ENCODE measurements around the gene SSC4D.
"Not testable (repeated sequence)": the region's sequence is repeated elsewhere in the genome, so short reads cannot be mapped to it uniquely, and the experiment has no call there.

The SSC4D gene

DNA sequence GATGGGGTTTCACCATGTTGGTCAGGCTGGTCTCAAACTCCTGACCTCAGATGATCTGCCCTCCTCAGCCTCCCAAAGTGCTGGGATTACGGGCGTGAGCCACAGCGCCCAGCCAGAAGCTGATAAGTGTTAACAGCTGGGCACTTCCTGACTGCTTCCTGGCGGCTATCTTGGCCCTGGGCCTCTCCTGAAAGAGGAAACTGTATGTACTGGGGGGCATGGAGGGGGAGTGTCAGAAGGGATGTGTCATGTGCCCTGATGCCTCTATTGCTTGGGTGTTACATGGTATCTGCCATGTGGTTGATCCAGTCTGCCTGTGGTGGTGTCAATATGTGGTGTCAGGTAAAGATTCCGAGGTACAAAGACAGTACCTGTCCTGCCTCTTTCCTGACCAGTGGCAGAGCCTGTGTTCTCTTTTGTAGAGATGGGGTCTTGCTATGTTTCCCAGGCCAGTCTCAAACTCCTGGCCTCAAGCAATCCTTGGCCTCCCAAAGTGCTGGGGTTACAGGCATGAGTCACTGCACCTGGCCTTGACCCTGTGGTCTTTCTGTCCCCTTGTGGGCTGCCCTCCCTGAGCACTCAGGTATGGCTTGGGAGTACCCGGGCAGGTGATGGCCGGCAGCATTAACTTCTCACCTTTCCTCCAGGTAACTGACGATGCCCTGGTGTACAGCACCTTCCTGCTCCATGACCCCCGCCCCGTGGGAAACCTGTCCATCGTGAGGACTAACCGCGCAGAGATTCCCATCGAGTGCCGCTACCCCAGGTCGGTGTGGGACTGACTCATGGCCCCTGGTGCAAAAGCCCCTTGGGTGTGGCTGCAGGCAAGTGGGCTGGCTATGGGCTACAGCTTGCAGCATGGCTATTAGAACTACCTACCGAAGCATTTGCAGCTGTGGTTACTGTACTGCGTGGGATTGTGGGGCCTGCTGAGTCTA is 19.6 kb upstream of the SSC4D start:
- no peak for TF ChIP-seq SP1 (IDR thresholded peaks at IDR 0.05)
- no peak for TF ChIP-seq ELF4 (IDR thresholded peaks at IDR 0.05)
- no peak for TF ChIP-seq FOXA1 (IDR thresholded peaks at IDR 0.05)
- no peak for TF ChIP-seq ARNT (IDR thresholded peaks at IDR 0.05)
- no peak for TF ChIP-seq CTBP1 (IDR thresholded peaks at IDR 0.05; ENCODE audit: borderline replicate concordance)
- no peak for TF ChIP-seq LEF1 (IDR thresholded peaks at IDR 0.05; ENCODE audit: borderline replicate concordance)
- TF ChIP-seq, protein P1, sequence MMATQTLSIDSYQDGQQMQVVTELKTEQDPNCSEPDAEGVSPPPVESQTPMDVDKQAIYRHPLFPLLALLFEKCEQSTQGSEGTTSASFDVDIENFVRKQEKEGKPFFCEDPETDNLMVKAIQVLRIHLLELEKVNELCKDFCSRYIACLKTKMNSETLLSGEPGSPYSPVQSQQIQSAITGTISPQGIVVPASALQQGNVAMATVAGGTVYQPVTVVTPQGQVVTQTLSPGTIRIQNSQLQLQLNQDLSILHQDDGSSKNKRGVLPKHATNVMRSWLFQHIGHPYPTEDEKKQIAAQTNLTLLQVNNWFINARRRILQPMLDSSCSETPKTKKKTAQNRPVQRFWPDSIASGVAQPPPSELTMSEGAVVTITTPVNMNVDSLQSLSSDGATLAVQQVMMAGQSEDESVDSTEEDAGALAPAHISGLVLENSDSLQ (IDR thresholded peaks at IDR 0.05), result no peak
- no peak for TF ChIP-seq NFRKB (IDR thresholded peaks at IDR 0.05)
- no peak for TF ChIP-seq ZNF384 (IDR thresholded peaks at IDR 0.05)
- TF ChIP-seq FOXK2 (IDR thresholded peaks at IDR 0.05), result no peak
- TF ChIP-seq SUZ12 (IDR thresholded peaks at IDR 0.05), result no peak
- TF ChIP-seq FOXM1 (IDR thresholded peaks at IDR 0.05; ENCODE audit: borderline replicate concordance), result no peak
- no peak for TF ChIP-seq TARDBP (IDR thresholded peaks at IDR 0.05)
- TF ChIP-seq HDGF (IDR thresholded peaks at IDR 0.05; ENCODE audit: borderline replicate concordance), result no peak
- no peak for TF ChIP-seq BHLHE40 (IDR thresholded peaks at IDR 0.05; ENCODE audit: borderline replicate concordance)
- no peak for TF ChIP-seq L3MBTL2 (conservative IDR thresholded peaks at IDR 0.05)
- ChIA-PET CTCF (no interaction called here), POLR2A (no interaction called here)
- DNase-seq (ENCODE audit: extremely low spot score), result no peak

DNA sequence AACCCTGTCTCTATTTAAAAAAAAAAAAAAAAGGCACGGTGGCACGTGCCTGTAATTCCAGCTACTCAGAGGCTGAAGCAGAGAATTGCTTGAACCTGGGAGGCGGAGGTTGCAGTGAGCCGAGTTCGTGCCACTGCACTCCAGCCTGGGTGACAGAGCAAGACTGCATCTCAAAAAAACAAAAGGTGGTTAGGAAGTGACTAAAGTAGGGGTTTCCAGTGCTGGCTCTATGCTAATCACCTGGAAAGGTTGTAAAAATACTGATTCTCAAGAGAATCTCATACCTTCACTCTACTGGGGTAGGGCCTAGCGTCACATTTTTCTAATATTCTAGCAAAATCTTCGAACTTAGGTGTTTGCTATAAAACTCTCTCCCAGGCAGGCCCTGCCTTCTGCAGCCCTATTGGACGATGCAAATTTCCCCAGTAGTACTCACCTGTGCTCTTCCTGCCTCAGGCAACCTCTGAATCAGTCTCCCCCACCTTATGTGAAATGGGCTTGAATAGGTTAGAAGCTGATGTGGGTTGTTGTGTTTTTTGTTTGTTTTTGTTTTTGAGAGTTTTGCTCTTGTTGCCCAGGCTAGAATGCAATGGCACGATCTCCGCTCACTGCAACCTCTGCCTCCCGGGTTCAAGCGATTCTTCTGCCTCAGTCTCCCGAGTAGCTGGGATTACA is 18.8 kb upstream of the SSC4D start:
- TF ChIP-seq L3MBTL2 (conservative IDR thresholded peaks at IDR 0.05), result no peak
- TF ChIP-seq TARDBP (IDR thresholded peaks at IDR 0.05), result no peak
- no peak for TF ChIP-seq NFRKB (IDR thresholded peaks at IDR 0.05)
- TF ChIP-seq FOXM1 (IDR thresholded peaks at IDR 0.05; ENCODE audit: borderline replicate concordance), result no peak
- TF ChIP-seq BHLHE40 (IDR thresholded peaks at IDR 0.05; ENCODE audit: borderline replicate concordance), result no peak
- TF ChIP-seq LEF1 (IDR thresholded peaks at IDR 0.05; ENCODE audit: borderline replicate concordance), result no peak
- no peak for TF ChIP-seq ELF4 (IDR thresholded peaks at IDR 0.05)
- TF ChIP-seq, protein P1 (IDR thresholded peaks at IDR 0.05), result no peak
- TF ChIP-seq FOXA1 (IDR thresholded peaks at IDR 0.05), result no peak
- TF ChIP-seq ZNF384 (IDR thresholded peaks at IDR 0.05), result no peak
- no peak for TF ChIP-seq CTBP1 (IDR thresholded peaks at IDR 0.05; ENCODE audit: borderline replicate concordance)
- TF ChIP-seq ARNT (IDR thresholded peaks at IDR 0.05), result no peak
- no peak for TF ChIP-seq SP1 (IDR thresholded peaks at IDR 0.05)
- TF ChIP-seq SUZ12 (IDR thresholded peaks at IDR 0.05), result no peak
- TF ChIP-seq HDGF (IDR thresholded peaks at IDR 0.05; ENCODE audit: borderline replicate concordance), result no peak
- TF ChIP-seq FOXK2 (IDR thresholded peaks at IDR 0.05), result no peak
- ChIA-PET CTCF (no interaction called here), POLR2A (no interaction called here)
- DNase-seq (ENCODE audit: extremely low spot score), result no peak

DNA sequence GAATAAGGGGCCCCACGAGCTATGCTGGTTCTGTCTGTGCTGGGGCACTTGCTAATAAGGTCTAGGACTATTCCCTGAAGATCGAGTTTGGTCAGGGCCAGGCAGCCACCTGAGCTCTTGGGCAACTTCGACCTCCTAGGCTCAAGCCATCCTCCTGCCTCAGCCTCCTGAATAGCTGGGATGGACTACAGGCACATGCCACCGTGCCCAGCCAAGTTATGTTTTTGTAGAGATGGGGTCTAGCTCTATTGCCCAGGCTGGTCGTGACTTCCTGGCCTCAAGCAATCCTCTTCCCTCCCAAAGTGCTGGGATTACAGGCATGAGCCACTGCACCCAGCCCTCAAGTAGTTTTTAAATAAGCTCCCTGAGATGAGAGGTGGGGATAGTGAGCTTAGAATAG is 18.1 kb upstream of the SSC4D start:
- no peak for TF ChIP-seq FOXM1 (IDR thresholded peaks at IDR 0.05; ENCODE audit: borderline replicate concordance)
- no peak for TF ChIP-seq LEF1 (IDR thresholded peaks at IDR 0.05; ENCODE audit: borderline replicate concordance)
- TF ChIP-seq SP1 (IDR thresholded peaks at IDR 0.05), result no peak
- TF ChIP-seq HDGF (IDR thresholded peaks at IDR 0.05; ENCODE audit: borderline replicate concordance), result no peak
- no peak for TF ChIP-seq ELF4 (IDR thresholded peaks at IDR 0.05)
- TF ChIP-seq FOXK2 (IDR thresholded peaks at IDR 0.05), result no peak
- no peak for TF ChIP-seq SUZ12 (IDR thresholded peaks at IDR 0.05)
- TF ChIP-seq ZNF384 (IDR thresholded peaks at IDR 0.05), result no peak
- TF ChIP-seq, protein P1 (IDR thresholded peaks at IDR 0.05), result no peak
- no peak for TF ChIP-seq FOXA1 (IDR thresholded peaks at IDR 0.05)
- TF ChIP-seq CTBP1 (IDR thresholded peaks at IDR 0.05; ENCODE audit: borderline replicate concordance), result no peak
- no peak for TF ChIP-seq L3MBTL2 (conservative IDR thresholded peaks at IDR 0.05)
- TF ChIP-seq TARDBP (IDR thresholded peaks at IDR 0.05), result no peak
- TF ChIP-seq ARNT (IDR thresholded peaks at IDR 0.05), result no peak
- no peak for DNase-seq (ENCODE audit: extremely low spot score)
- ChIA-PET POLR2A (no interaction called here), CTCF (no interaction called here)

DNA sequence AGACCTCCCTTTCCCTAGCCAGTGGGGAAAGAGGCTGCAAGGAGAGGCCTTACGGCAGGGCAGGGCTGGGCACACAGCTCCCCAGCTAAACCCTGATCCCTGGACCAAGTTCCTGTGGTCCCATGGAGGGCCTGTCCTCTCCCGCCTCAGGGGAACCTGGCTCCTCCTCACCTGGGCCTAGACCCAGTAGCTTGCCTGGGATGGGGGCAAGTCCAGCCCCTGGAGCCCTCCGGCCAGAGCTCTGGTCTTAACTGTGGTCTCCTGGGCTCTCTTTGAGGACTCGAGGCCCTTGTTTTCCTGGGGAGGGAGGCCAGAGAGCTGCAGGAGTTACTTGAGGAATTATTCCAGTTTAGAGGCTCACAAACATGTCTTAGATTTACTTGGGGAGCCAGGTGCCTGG is 16.7 kb upstream of the SSC4D start:
- POLR2A ChIA-PET, result interaction anchor here (1.3 kb wide), 1 partner anchor 9 kb away, joined by 3 read pairs; no protein-coding TSS in a partner anchor
- CTCF ChIA-PET, result no interaction called here
- TF ChIP-seq ARNT (IDR thresholded peaks at IDR 0.05) (no peak), FOXK2 (IDR thresholded peaks at IDR 0.05) (no peak), ZNF384 (IDR thresholded peaks at IDR 0.05) (no peak), TARDBP (IDR thresholded peaks at IDR 0.05) (no peak), SP1 (IDR thresholded peaks at IDR 0.05) (no peak), FOXA1 (IDR thresholded peaks at IDR 0.05) (no peak), ELF4 (IDR thresholded peaks at IDR 0.05) (no peak), FOXM1 (IDR thresholded peaks at IDR 0.05; ENCODE audit: borderline replicate concordance) (no peak), CTBP1 (IDR thresholded peaks at IDR 0.05; ENCODE audit: borderline replicate concordance) (no peak), NFRKB (IDR thresholded peaks at IDR 0.05) (no peak), BHLHE40 (IDR thresholded peaks at IDR 0.05; ENCODE audit: borderline replicate concordance) (no peak), HDGF (IDR thresholded peaks at IDR 0.05; ENCODE audit: borderline replicate concordance) (no peak)
- TF ChIP-seq, protein P1 (IDR thresholded peaks at IDR 0.05), result no peak
- DNase-seq (ENCODE audit: extremely low spot score), result no peak

DNA sequence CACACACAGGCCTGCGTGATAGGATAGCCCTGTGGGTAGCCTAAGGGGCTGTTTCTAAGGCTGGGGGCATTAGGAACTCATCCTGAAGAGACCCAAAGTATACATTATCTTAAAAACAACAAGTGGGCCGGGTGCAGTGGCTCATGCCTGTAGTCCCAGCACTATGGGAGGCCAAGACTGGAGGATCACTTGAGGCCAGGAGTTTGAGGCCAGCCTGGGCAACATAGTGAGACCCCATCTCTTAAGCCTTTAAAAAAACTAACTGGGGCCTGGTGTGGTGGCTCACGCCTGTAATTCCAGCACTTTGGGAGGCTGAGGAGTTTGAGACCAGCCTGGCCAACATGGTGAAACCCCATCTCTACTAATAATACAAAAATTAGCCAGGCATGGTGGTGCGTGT is 16.1 kb upstream of the SSC4D start:
- DNase-seq (ENCODE audit: extremely low spot score); POLR2A ChIA-PET; CTCF ChIA-PET: not testable (repeated sequence)

All from HEK293T (cell line).